Activated CD4-positive, alpha-beta T cell treated with anti-CD3 and anti-CD28 coated beads, Interleukin-2, amount 50 U/mL, for 48 hours (primary cell): ENCODE measurements around the gene PLXNB2.

Experiments used
- DNase-seq, 2 experiments: peaks; one replicate each; pipeline ENCODE4 v3.0.0-alpha.2; 2020

Gene PLXNB2

GRCh38 chr22:50262460-50262911, 45.0 kb downstream of the PLXNB2 start:
- DNase-seq = no peak

- no peak for DNase-seq
Measured at GRCh38 chr22:50261615-50262459, 45.6 kb downstream of the PLXNB2 start, which contains the start of gene MAPK12. Gene MAPK12 (minus strand): TSS chr22:50261683. CDS start chr22:50261509, 174 bp downstream.

GRCh38 chr22:50260801-50261614, 46.4 kb downstream of the PLXNB2 start:
- DNase-seq = peak; percentile 55 to 56

GRCh38 chr22:50260434-50260800, 47.0 kb downstream of the PLXNB2 start:
- DNase-seq = no peak

- no peak for DNase-seq
Measured at GRCh38 chr22:50259302-50259701, 48.1 kb downstream of the PLXNB2 start.

- no peak for DNase-seq
Measured at GRCh38 chr22:50258361-50259292, 48.8 kb downstream of the PLXNB2 start.

GRCh38 chr22:50257451-50258360, 49.7 kb downstream of the PLXNB2 start:
- DNase-seq = no peak

GRCh38 chr22:50257041-50257440, 50.4 kb downstream of the PLXNB2 start:
- no peak for DNase-seq

- no peak for DNase-seq
Measured at GRCh38 chr22:50256258-50256862, 51.1 kb downstream of the PLXNB2 start.

- no peak for DNase-seq
Measured at GRCh38 chr22:50255607-50256006, 51.8 kb downstream of the PLXNB2 start.

- no peak for DNase-seq
Measured at GRCh38 chr22:50255099-50255498, 52.3 kb downstream of the PLXNB2 start.

GRCh38 chr22:50253941-50254340, 53.5 kb downstream of the PLXNB2 start:
- DNase-seq = no peak

GRCh38 chr22:50253046-50253915, 54.2 kb downstream of the PLXNB2 start:
- no peak for DNase-seq

- DNase-seq = peak; percentile 71 to 75
Measured at GRCh38 chr22:50252082-50253045, 55.1 kb downstream of the PLXNB2 start.

- DNase-seq = no peak
Measured at GRCh38 chr22:50251477-50252081, 55.9 kb downstream of the PLXNB2 start.

- peak; percentile 85 to 87 for DNase-seq
Measured at GRCh38 chr22:50250555-50251476, 56.6 kb downstream of the PLXNB2 start, which contains the start of gene HDAC10. Gene HDAC10 (minus strand): TSS chr22:50251265. CDS start chr22:50251032, 233 bp downstream.

- no peak for DNase-seq
Measured at GRCh38 chr22:50250249-50250554, 57.2 kb downstream of the PLXNB2 start.
